ENCODE results near the gene PRDM16.

PRDM16 gene

GRCh38 chr1:3050603-3051002 lies 18.4 kb upstream of the PRDM16 start:
- POLR2A ChIA-PET = no interaction called here
- TF ChIP-seq SALL2 (tag by site-specific recombination; IDR thresholded peaks at IDR 0.05; ENCODE audit: borderline replicate concordance) = no peak
- TF ChIP-seq ZIC2 (tag by site-specific recombination; IDR thresholded peaks at IDR 0.05) = no peak
- no peak for TF ChIP-seq ZBTB10 (tag by site-specific recombination; IDR thresholded peaks at IDR 0.05)
- no peak for TF ChIP-seq FEZF1 (tag by site-specific recombination; IDR thresholded peaks at IDR 0.05)
- H3K4me1 ChIP-seq (ENCODE audit: control insufficient read depth, insufficient read depth, low read length) = no peaks in the 10 kb centered on the region

GRCh38 chr1:3051270-3052268 lies 17.4 kb upstream of the PRDM16 start:
- Histone ChIP-seq H3K27ac (ENCODE audit: extremely low read depth, low read depth, low read length) (no peak overlapping the region), H3K4me1 (ENCODE audit: control insufficient read depth, insufficient read depth, low read length) (no peaks in the 10 kb centered on the region), H3K4me3 (ENCODE audit: low read depth, low read length) (no peak overlapping the region), H3K9me3 (ENCODE audit: control insufficient read depth, insufficient read depth, low read depth, low read length) (no peaks in the 10 kb centered on the region), H3K36me3 (ENCODE audit: control insufficient read depth in 2 of 2, insufficient read depth in 1 of 2, low read length in 2 of 2) (no peaks in the 10 kb centered on the region)
- POLR2A ChIA-PET = no interaction called here
- CTCF ChIA-PET = no interaction called here
- no peak for TF ChIP-seq ZNF157 (tag by site-specific recombination; IDR thresholded peaks at IDR 0.05)
- TF ChIP-seq ZNF654 (tag by site-specific recombination; IDR thresholded peaks at IDR 0.05; ENCODE audit: low read depth) = no peak
- no peak for TF ChIP-seq ZNF776 (tag by site-specific recombination; IDR thresholded peaks at IDR 0.05; ENCODE audit: borderline replicate concordance)
- TF ChIP-seq, protein P1, sequence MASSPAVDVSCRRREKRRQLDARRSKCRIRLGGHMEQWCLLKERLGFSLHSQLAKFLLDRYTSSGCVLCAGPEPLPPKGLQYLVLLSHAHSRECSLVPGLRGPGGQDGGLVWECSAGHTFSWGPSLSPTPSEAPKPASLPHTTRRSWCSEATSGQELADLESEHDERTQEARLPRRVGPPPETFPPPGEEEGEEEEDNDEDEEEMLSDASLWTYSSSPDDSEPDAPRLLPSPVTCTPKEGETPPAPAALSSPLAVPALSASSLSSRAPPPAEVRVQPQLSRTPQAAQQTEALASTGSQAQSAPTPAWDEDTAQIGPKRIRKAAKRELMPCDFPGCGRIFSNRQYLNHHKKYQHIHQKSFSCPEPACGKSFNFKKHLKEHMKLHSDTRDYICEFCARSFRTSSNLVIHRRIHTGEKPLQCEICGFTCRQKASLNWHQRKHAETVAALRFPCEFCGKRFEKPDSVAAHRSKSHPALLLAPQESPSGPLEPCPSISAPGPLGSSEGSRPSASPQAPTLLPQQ (tag by site-specific recombination; IDR thresholded peaks at IDR 0.05) = no peak
- no peak for TF ChIP-seq KLF8 (tag by site-specific recombination; IDR thresholded peaks at IDR 0.05)
- no peak for TF ChIP-seq ZNF426 (tag by site-specific recombination; IDR thresholded peaks at IDR 0.05)
- TF ChIP-seq, protein P2, sequence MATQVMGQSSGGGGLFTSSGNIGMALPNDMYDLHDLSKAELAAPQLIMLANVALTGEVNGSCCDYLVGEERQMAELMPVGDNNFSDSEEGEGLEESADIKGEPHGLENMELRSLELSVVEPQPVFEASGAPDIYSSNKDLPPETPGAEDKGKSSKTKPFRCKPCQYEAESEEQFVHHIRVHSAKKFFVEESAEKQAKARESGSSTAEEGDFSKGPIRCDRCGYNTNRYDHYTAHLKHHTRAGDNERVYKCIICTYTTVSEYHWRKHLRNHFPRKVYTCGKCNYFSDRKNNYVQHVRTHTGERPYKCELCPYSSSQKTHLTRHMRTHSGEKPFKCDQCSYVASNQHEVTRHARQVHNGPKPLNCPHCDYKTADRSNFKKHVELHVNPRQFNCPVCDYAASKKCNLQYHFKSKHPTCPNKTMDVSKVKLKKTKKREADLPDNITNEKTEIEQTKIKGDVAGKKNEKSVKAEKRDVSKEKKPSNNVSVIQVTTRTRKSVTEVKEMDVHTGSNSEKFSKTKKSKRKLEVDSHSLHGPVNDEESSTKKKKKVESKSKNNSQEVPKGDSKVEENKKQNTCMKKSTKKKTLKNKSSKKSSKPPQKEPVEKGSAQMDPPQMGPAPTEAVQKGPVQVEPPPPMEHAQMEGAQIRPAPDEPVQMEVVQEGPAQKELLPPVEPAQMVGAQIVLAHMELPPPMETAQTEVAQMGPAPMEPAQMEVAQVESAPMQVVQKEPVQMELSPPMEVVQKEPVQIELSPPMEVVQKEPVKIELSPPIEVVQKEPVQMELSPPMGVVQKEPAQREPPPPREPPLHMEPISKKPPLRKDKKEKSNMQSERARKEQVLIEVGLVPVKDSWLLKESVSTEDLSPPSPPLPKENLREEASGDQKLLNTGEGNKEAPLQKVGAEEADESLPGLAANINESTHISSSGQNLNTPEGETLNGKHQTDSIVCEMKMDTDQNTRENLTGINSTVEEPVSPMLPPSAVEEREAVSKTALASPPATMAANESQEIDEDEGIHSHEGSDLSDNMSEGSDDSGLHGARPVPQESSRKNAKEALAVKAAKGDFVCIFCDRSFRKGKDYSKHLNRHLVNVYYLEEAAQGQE (tag by site-specific recombination; IDR thresholded peaks at IDR 0.05) = no peak
- TF ChIP-seq, protein P3, sequence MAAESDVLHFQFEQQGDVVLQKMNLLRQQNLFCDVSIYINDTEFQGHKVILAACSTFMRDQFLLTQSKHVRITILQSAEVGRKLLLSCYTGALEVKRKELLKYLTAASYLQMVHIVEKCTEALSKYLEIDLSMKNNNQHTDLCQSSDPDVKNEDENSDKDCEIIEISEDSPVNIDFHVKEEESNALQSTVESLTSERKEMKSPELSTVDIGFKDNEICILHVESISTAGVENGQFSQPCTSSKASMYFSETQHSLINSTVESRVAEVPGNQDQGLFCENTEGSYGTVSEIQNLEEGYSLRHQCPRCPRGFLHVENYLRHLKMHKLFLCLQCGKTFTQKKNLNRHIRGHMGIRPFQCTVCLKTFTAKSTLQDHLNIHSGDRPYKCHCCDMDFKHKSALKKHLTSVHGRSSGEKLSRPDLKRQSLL (tag by site-specific recombination; IDR thresholded peaks at IDR 0.05) = no peak
- TF ChIP-seq PRDM2 (tag by site-specific recombination; IDR thresholded peaks at IDR 0.05; ENCODE audit: borderline replicate concordance) = no peak
- peak; percentile 98 for TF ChIP-seq ZFHX2 (tag by site-specific recombination; conservative IDR thresholded peaks at IDR 0.05)
- TF ChIP-seq, protein P4, sequence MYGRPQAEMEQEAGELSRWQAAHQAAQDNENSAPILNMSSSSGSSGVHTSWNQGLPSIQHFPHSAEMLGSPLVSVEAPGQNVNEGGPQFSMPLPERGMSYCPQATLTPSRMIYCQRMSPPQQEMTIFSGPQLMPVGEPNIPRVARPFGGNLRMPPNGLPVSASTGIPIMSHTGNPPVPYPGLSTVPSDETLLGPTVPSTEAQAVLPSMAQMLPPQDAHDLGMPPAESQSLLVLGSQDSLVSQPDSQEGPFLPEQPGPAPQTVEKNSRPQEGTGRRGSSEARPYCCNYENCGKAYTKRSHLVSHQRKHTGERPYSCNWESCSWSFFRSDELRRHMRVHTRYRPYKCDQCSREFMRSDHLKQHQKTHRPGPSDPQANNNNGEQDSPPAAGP (tag by site-specific recombination; IDR thresholded peaks at IDR 0.05) = no peak

More at GRCh38 chr1:3050603-3051002, 18.4 kb upstream of the PRDM16 start:
- Histone ChIP-seq H3K4me3 (ENCODE audit: low read depth, low read length) (no peak overlapping the region), H3K9me3 (ENCODE audit: control insufficient read depth, insufficient read depth, low read depth, low read length) (no peaks in the 10 kb centered on the region), H3K27ac (ENCODE audit: extremely low read depth, low read depth, low read length) (no peak overlapping the region), H3K36me3 (ENCODE audit: control insufficient read depth in 2 of 2, insufficient read depth in 1 of 2, low read length in 2 of 2) (no peaks in the 10 kb centered on the region)
- CTCF ChIA-PET = no interaction called here
